Mesendoderm (in vitro differentiated cells): ENCODE measurements around the gene TMEM217. TPM values are rescaled to one million over a fixed set of nuclear protein-coding genes. Genes with fewer than 3 reads are reported as not detected.
"Not testable (repeated sequence)": the region's sequence is repeated elsewhere in the genome, so short reads cannot be mapped to it uniquely, and the experiment has no call there.

Experiments used
- DNase-seq: peaks from one replicate; pipeline ENCODE4 v3.0.0; 2013
- H2AK5ac ChIP-seq: 2 replicates; pipeline ENCODE4 v1.6.1; 2013; ENCODE audit warnings: low read length, inconsistent platforms
- H2BK120ac ChIP-seq: 2 replicates; pipeline ENCODE4 v1.6.1; 2013; ENCODE audit warnings: low read depth, mild to moderate bottlenecking, low read length, moderate library complexity, mixed read lengths
- H2BK15ac ChIP-seq: replicated peaks from 2 replicates; pipeline ENCODE4 v1.6.1; 2013; ENCODE audit warnings: low read depth, mild to moderate bottlenecking, moderate library complexity
- H2BK5ac ChIP-seq: 2 replicates; pipeline ENCODE4 v1.6.1; 2013; ENCODE audit warnings: low read length, inconsistent platforms
- H3K18ac ChIP-seq: 2 replicates; pipeline ENCODE4 v1.6.1; 2013; ENCODE audit warnings: mild to moderate bottlenecking, low read length, mixed read lengths
- H3K23ac ChIP-seq: one replicate; pipeline ENCODE4 v1.6.1; 2013; ENCODE audit warnings: low read length
- H3K27ac ChIP-seq: 2 replicates; pipeline ENCODE4 v1.5.1; 2013; ENCODE audit warnings: low read depth, mild to moderate bottlenecking, inconsistent platforms, low read length, moderate library complexity
- H3K27me3 ChIP-seq: 2 replicates; pipeline ENCODE4 v1.6.1; 2013; ENCODE audit warnings: low read length, control low read depth, mild to moderate bottlenecking, inconsistent platforms; ENCODE audit not compliant: insufficient read depth, poor library complexity
- H3K36me3 ChIP-seq: 2 replicates; pipeline ENCODE4 v1.6.1; 2013; ENCODE audit warnings: low read length, inconsistent platforms; ENCODE audit not compliant: control insufficient read depth, insufficient read depth
- H3K4ac ChIP-seq: one replicate; pipeline ENCODE4 v1.6.1; 2013; ENCODE audit warnings: low read depth, mild to moderate bottlenecking, low read length, moderate library complexity
- H3K4me1 ChIP-seq: 2 replicates; pipeline ENCODE4 v1.6.1; 2013; ENCODE audit warnings: low read depth, low read length, inconsistent platforms; ENCODE audit not compliant: control insufficient read depth
- H3K4me2 ChIP-seq: 2 replicates; pipeline ENCODE4 v1.6.1; 2013; ENCODE audit warnings: low read length
- H3K4me3 ChIP-seq: 2 replicates; pipeline ENCODE4 v1.5.1; 2013; ENCODE audit warnings: mild to moderate bottlenecking, low read length
- H3K56ac ChIP-seq: one replicate; pipeline ENCODE4 v1.6.1; 2013; ENCODE audit warnings: low read length
- H3K79me1 ChIP-seq: 2 replicates; pipeline ENCODE4 v1.6.1; 2013; ENCODE audit warnings: low read length, inconsistent platforms
- H3K79me2 ChIP-seq: 2 replicates; pipeline ENCODE4 v1.6.1; 2013; ENCODE audit warnings: mild to moderate bottlenecking, low read length; ENCODE audit not compliant: control insufficient read depth, insufficient read depth
- H3K9ac ChIP-seq: 2 replicates; pipeline ENCODE4 v1.6.1; 2013; ENCODE audit warnings: low read length, inconsistent platforms
- H4K5ac ChIP-seq: one replicate; pipeline ENCODE4 v1.6.1; 2013; ENCODE audit warnings: low read length
- H4K8ac ChIP-seq: one replicate; pipeline ENCODE4 v1.6.1; 2013; ENCODE audit warnings: low read depth, mild to moderate bottlenecking, control low read depth, low read length, moderate library complexity
- WGBS: extraction: QIAGEN DNeasy Blood & Tissue Kit; methylation state at CpG from one replicate; pipeline ENCODE4 v1.1.7; 2013; ENCODE audit warnings: low lambda C conversion rate, missing lambda C conversion rate; ENCODE audit not compliant: insufficient coverage; ENCODE audit errors: extremely low coverage; 5-methylcytosine and 5-hydroxymethylcytosine counted together
- polyA plus RNA-seq, 2 experiments: library from polyadenylated mRNA; stranded (reverse); fragments of 200-250 nt; gene quantifications; one replicate each; pipeline ENCODE4 v1.2.3, GENCODE V29; 2013

Gene TMEM217
- polyA plus RNA-seq (2013, experiment 1 of 2), result 1.2 TPM
- 1.0 TPM for polyA plus RNA-seq (2013, experiment 2 of 2)

DNA sequence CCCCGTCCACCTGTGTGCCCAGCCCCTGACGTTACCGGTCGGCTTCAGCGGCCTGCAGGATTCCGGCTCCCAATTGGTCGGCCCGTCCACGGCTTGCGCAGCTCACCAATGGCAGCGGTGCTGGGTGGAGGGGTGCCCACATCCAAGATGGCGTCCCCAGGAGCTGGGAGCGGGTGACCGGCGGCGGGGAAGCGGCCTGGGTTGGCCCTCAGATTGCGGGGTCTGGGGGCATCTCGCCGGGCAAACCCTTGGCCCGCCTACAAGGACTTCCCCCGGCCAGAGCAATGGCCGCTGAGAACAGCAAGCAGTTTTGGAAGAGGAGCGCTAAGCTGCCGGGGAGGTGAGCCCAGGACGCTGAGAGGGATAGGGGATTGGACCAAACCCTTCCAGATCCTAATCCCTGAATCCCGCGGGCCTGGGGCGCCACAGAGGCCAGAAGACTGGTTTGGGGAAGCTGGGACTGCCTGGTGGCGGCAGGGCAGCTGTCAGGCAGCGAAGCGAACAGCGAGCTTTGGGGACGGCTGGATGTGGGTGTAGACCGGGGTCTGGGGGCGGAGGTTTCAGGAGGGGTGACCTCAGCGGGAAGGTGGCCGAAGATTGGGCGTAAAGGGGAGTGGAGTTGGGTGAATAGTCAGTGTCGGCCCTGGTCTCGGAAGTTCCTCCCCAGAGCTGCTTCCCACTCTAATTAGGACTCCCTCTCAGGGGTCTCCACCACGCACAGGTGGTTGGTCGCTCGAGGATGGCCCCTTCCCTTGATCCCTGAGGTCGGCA is at the start of gene TMEM217, which contains the start of gene TBC1D22B:
TMEM217 (minus strand) TSS at position 511 of the 771 bp plus-strand sequence. CDS start 39,114 bp downstream, outside the sequence.
TBC1D22B (plus strand) TSS at position 139 of the 771 bp plus-strand sequence; CDS start at position 285, 146 bp downstream.
- WGBS, result no CpG with 5 or more reads among the region's 45 CpGs
- Histone ChIP-seq H3K27me3 (no peaks in the 10 kb centered on the region), H3K56ac (peak within 1 kb of the TSS; percentile 91), H2BK15ac (no peak within 1 kb of the TSS), H3K4ac (no peak within 1 kb of the TSS), H3K23ac (peak within 1 kb of the TSS; percentile 7), H3K4me1 (no peaks in the 10 kb centered on the region), H4K8ac (no peak within 1 kb of the TSS), H3K4me2 (peak within 1 kb of the TSS; percentile 56), H3K9ac (peak within 1 kb of the TSS; percentile 95), H2BK120ac (no peak within 1 kb of the TSS), H3K36me3 (no peaks in the 10 kb centered on the region), H4K5ac (no peak within 1 kb of the TSS), H3K18ac (peak within 1 kb of the TSS; percentile 72), H3K27ac (peak within 1 kb of the TSS; percentile 46), H2AK5ac (no peak within 1 kb of the TSS), H2BK5ac (peak within 1 kb of the TSS; percentile 73), H3K79me1 (peaks cover 7% of the 10 kb centered on the region), H3K4me3 (peak within 1 kb of the TSS; percentile 98), H3K79me2 (peaks cover 10% of the 10 kb centered on the region)
- DNase-seq, result peak; percentile 99

DNA sequence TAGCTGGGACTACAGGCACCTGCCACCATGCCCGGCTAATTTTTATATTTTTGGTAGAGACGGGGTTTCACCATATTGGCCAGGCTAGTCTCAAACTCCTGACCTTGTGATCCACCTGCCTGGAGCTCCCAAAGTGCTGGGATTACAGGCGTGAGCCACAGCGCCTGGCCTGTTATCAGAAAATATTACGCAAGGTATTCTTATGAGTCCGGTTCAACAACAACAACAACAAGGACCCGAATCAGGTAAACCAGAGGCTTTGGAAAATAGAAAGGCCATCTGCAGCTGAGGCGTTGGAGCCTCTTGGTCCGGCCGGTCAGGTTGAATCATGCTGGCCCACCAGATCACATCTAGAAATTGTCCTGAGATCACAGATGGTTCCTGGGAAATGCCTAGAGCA is 49.5 kb upstream of the TMEM217 start:
- H2BK15ac ChIP-seq, H3K27me3 ChIP-seq, DNase-seq, H2BK5ac ChIP-seq, H4K8ac ChIP-seq, H3K4ac ChIP-seq, H3K18ac ChIP-seq, H2BK120ac ChIP-seq, H4K5ac ChIP-seq, H3K4me1 ChIP-seq, H3K56ac ChIP-seq, H3K36me3 ChIP-seq, H3K9ac ChIP-seq, H3K4me3 ChIP-seq, H3K79me2 ChIP-seq, H2AK5ac ChIP-seq, H3K79me1 ChIP-seq, H3K23ac ChIP-seq, H3K27ac ChIP-seq, H3K4me2 ChIP-seq: not testable (repeated sequence)
- WGBS, result no CpG with 5 or more reads among the region's 10 CpGs

DNA sequence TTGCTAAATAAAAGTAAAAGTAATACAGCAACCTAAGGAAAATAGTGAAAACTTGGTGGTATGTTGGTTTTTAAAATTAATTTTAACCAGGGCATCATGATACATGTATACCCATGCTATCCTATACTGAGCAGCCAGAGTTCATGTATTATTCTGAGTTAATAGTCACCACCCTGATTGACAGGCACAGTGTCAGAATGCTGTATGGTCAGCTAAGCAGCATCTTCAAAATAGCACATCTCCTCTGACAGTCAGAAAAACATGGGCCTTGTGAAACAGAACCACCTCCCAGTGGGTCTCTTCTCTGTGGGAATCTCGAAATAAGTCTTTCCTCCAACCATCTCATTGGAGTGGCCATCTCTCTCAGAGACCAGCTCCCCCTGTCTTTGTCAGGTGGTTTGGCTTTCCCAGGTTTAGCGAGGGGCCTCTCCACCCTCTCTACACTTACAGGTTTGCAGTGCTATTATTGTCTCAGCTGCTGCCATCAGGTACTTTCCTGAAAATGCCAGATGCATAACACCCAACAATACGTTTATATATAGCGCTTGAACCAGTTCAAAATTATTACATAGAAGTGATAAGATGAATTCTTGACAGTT is 48.8 kb upstream of the TMEM217 start:
- Histone ChIP-seq H3K4ac (no peak overlapping the region), H3K4me2 (no peak overlapping the region), H2BK120ac (no peak overlapping the region), H2BK5ac (no peak overlapping the region), H3K23ac (no peak overlapping the region), H3K56ac (no peak overlapping the region), H3K9ac (no peak overlapping the region), H2BK15ac (no peak overlapping the region), H3K27ac (no peak overlapping the region), H4K5ac (no peak overlapping the region), H2AK5ac (no peak overlapping the region), H3K27me3 (no peaks in the 10 kb centered on the region), H3K36me3 (no peaks in the 10 kb centered on the region), H3K4me3 (no peak overlapping the region), H3K18ac (no peak overlapping the region), H3K79me1 (no peaks in the 10 kb centered on the region), H3K4me1 (no peaks in the 10 kb centered on the region), H3K79me2 (no peaks in the 10 kb centered on the region), H4K8ac (no peak overlapping the region)
- no peak for DNase-seq
- WGBS, result no CpG with 5 or more reads among the region's 4 CpGs

DNA sequence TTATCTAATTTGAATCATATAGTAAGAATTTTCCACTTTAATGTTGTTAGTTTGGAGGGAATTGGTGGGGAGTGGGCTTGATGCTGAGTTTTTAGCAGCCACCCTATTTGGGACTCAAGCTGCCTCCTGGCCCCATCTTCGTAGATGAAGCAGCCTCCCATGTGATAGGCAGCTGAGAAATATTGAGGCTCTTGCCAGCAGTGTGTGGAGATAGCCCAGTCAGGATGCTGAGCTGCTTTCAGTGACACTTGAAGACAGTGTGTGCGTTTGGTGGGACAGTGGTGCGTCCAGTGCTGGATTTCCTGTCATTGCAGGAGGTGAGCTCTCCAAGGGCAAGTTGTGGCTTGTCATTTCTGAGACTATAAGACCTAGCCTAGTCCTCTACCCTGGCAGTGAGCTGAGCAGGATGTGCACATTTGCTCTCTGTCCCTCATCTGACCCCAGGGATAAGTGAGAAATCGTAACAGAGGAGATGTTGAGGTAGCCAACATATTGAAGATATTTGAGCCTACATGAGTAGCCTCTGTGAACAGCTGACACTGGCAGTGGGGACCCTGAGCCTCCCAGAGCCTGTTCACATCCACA is 48.0 kb upstream of the TMEM217 start:
- Histone ChIP-seq H3K4ac (no peak overlapping the region), H3K23ac (no peak overlapping the region), H4K8ac (no peak overlapping the region), H3K27me3 (no peaks in the 10 kb centered on the region), H3K56ac (no peak overlapping the region), H3K18ac (no peak overlapping the region), H2BK120ac (no peak overlapping the region), H3K9ac (no peak overlapping the region), H3K79me2 (no peaks in the 10 kb centered on the region), H4K5ac (no peak overlapping the region), H3K36me3 (no peaks in the 10 kb centered on the region), H2AK5ac (no peak overlapping the region), H3K27ac (no peak overlapping the region), H3K4me3 (no peak overlapping the region), H2BK5ac (no peak overlapping the region), H2BK15ac (no peak overlapping the region), H3K4me1 (no peaks in the 10 kb centered on the region), H3K79me1 (no peaks in the 10 kb centered on the region), H3K4me2 (no peak overlapping the region)
- DNase-seq, result no peak
- WGBS, result no CpG with 5 or more reads among the region's 4 CpGs

DNA sequence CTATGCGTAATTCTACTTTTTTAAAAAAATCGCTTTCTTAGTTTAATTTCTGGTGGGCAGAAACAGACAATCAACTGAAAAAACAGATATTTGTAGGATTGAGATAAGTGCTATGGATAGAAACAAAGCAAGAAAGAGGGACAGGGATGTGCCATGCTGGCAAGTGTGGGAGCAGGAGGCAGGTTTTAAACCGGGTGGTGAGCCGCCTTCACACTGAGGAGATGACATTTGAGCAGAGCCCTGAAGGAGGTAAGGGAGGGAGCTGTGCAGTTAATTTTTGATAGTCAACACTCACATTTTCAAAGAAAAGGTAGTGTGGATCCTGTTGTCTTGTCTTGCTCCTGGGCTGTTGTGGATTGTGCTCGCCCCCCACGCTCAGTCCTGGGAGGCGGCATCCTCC is 46.8 kb upstream of the TMEM217 start:
- Histone ChIP-seq H3K36me3 (no peaks in the 10 kb centered on the region), H4K5ac (no peak overlapping the region), H2BK120ac (no peak overlapping the region), H3K4me3 (no peak overlapping the region), H3K79me1 (no peaks in the 10 kb centered on the region), H3K27ac (no peak overlapping the region), H2BK5ac (no peak overlapping the region), H3K56ac (no peak overlapping the region), H4K8ac (no peak overlapping the region), H3K4ac (no peak overlapping the region), H3K4me1 (no peaks in the 10 kb centered on the region), H3K18ac (no peak overlapping the region), H3K23ac (no peak overlapping the region), H3K27me3 (no peaks in the 10 kb centered on the region), H2BK15ac (no peak overlapping the region), H3K4me2 (no peak overlapping the region), H3K79me2 (no peaks in the 10 kb centered on the region), H3K9ac (no peak overlapping the region), H2AK5ac (no peak overlapping the region)
- WGBS, result no CpG with 5 or more reads among the region's 7 CpGs
- DNase-seq, result no peak
